K562 (cell line): Measurements from ENCODE around the gene RARA. TPM values are rescaled to one million over a fixed set of nuclear protein-coding genes. Genes with fewer than 3 reads are reported as not detected.

Experiments used
- ARHGAP35 ChIP-seq: fragments of 450-650 bp; IDR thresholded peaks from 2 replicates; pipeline ENCODE4 v1.6.1; 2018; ENCODE audit not compliant: partially characterized antibody
- CBFA2T2 ChIP-seq: fragments of 450-650 bp; conservative IDR thresholded peaks from 2 replicates; pipeline ENCODE4 v1.6.1; 2017; ENCODE audit warnings: mild to moderate bottlenecking
- CBFA2T3 ChIP-seq: fragments of 450-650 bp; IDR thresholded peaks from 2 replicates; pipeline ENCODE4 v1.6.1; 2017
- CHD1 ChIP-seq: fragments of 200-600 bp; sonication (generic); IDR thresholded peaks from one replicate; pipeline ENCODE4 v1.6.1; 2012; ENCODE audit warnings: mild to moderate bottlenecking, moderate library complexity, low read length, inconsistent platforms
- CHD4 ChIP-seq: fragments of 200-600 bp; sonication (generic); IDR thresholded peaks from 3 replicates; pipeline ENCODE4 v1.6.1; 2012; ENCODE audit warnings: low read depth, mild to moderate bottlenecking, mixed read lengths, low read length, inconsistent platforms; ENCODE audit not compliant: insufficient read depth, insufficient replicate concordance, poor library complexity, severe bottlenecking
- CREM ChIP-seq: IDR thresholded peaks from 2 replicates; pipeline ENCODE4 v1.6.1; 2014; ENCODE audit warnings: antibody characterized with exemption, low read depth
- DPF2 ChIP-seq: fragments of 450-650 bp; IDR thresholded peaks from 2 replicates; pipeline ENCODE4 v1.6.1; 2016
- ETV1 ChIP-seq: fragments of 450-650 bp; conservative IDR thresholded peaks from 2 replicates; pipeline ENCODE4 v1.6.1; 2016; ENCODE audit warnings: missing genetic modification characterization, control low read depth, low read depth, missing compliant biosample characterization
- GABPB2 ChIP-seq: fragments of 250-450 bp; sonication (Bioruptor Pico); conservative IDR thresholded peaks from 2 replicates; pipeline ENCODE4 v1.5.1; 2021; ENCODE audit warnings: mild to moderate bottlenecking
- MEF2D ChIP-seq: conservative IDR thresholded peaks from 2 replicates; pipeline ENCODE4 v1.6.1; 2016; ENCODE audit warnings: low read depth, missing genetic modification characterization, missing compliant biosample characterization
- NFRKB ChIP-seq: fragments of 450-650 bp; IDR thresholded peaks from 2 replicates; pipeline ENCODE4 v1.6.1; 2016; ENCODE audit warnings: low read depth
- PML ChIP-seq: IDR thresholded peaks from 2 replicates; pipeline ENCODE4 v1.6.1; 2012; ENCODE audit warnings: low read length, inconsistent platforms
- SMARCE1 ChIP-seq: fragments of 450-650 bp; IDR thresholded peaks from 2 replicates; pipeline ENCODE4 v1.7.1; 2016; ENCODE audit warnings: mild to moderate bottlenecking
- TCF3 ChIP-seq: sonication (generic); formaldehyde crosslinking; IDR thresholded peaks from 2 replicates; pipeline ENCODE4 v1.4.0; 2020; ENCODE audit warnings: mild to moderate bottlenecking, missing genetic modification reagents
- ZNF347 ChIP-seq: fragments of 450-650 bp; formaldehyde crosslinking; IDR thresholded peaks from 2 replicates; pipeline ENCODE4 v1.4.0; 2020; ENCODE audit warnings: low read depth, mild to moderate bottlenecking, moderate library complexity
- ZNF354B ChIP-seq: fragments of 250-450 bp; sonication (Bioruptor Pico); IDR thresholded peaks from 2 replicates; pipeline ENCODE4 v1.4.0; 2020
- polyA plus RNA-seq, 8 experiments: library from polyadenylated mRNA; depleted of rRNA in 4 of 8; stranded (reverse) in 5 of 8; unstranded in 3 of 8; fragments of >200 nt; fragmentation: Nextera tagmentation in 2 of 8; fragmentation: Illumina TruSeq in 1 of 8; extraction: Ambion mirVana in 2 of 8; extraction: Trizol in 1 of 8; gene quantifications; 2 replicates each; pipeline versions ENCODE4 v1.2.1 to v1.2.3, GENCODE V29; 2011 to 2014; ENCODE audit warnings: inconsistent platforms in 1 of 8, missing spikeins in 1 of 8
- total RNA-seq, 7 experiments: library from RNA; depleted of rRNA in 6 of 7; stranded (reverse); fragments of >200 nt in 6 of 7; fragmentation: Illumina TruSeq in 2 of 7; extraction: Trizol in 2 of 7; gene quantifications; 2 replicates each; pipeline versions ENCODE4 v1.2.1 to v1.2.3, GENCODE V29; 2011 to 2021; ENCODE audit warnings: low replicate concordance in 1 of 7
- TF ChIP-seq, protein P1 (sequence below): fragments of 250-450 bp; sonication (Bioruptor Pico); IDR thresholded peaks from 2 replicates; pipeline ENCODE4 v1.5.0; 2022; ENCODE audit warnings: mild to moderate bottlenecking
- TF ChIP-seq, protein P2 (sequence below), 2 experiments: fragments of 450-650 bp in 1 of 2; sonication (generic) in 1 of 2; formaldehyde crosslinking; conservative IDR thresholded peaks; 2 replicates each; pipeline versions ENCODE4 v1.4.0 to v1.8.1; 2020 to 2022; ENCODE audit warnings: mild to moderate bottlenecking in 1 of 2, missing genetic modification reagents in 1 of 2
- TF ChIP-seq, protein P3 (sequence below), 2 experiments: fragments of 450-650 bp; IDR thresholded peaks; 2 replicates each; pipeline ENCODE4 v1.6.1; 2016; ENCODE audit warnings: mild to moderate bottlenecking in 2 of 2, borderline replicate concordance in 1 of 2, low read depth in 1 of 2, moderate library complexity in 1 of 2

The RARA gene
- total and polyA plus RNA-seq, 9 of the 15 experiments (the other 6 are each of a cell fraction or from before 2014, with no cell fraction given) = 0.10 to 28.0 (median 7.9) TPM

- TF ChIP-seq CHD1 (no peak), ZNF347 (CRISPR knock-in tag) (no peak), MEF2D (tag) (no peak), CBFA2T2 (0 out of 2 replicates have a peak, but pooled peaks have one; percentile 10), ARHGAP35 (peak; percentile 13), DPF2 (peak; percentile 35), SMARCE1 (0 out of 2 replicates have a peak, but pooled peaks have one; percentile 34), ZNF354B (CRISPR knock-in tag) (no peak), CBFA2T3 (peak; percentile 55), PML (0 out of 2 replicates have a peak, but pooled peaks have one; percentile 12), ETV1 (peak; percentile 66), TCF3 (CRISPR knock-in tag) (0 out of 2 replicates have a peak, but pooled peaks have one; percentile 22), CREM (peak; percentile 88), NFRKB (no peak), CHD4 (no peak), GABPB2 (no peak)
- TF ChIP-seq, protein P1, sequence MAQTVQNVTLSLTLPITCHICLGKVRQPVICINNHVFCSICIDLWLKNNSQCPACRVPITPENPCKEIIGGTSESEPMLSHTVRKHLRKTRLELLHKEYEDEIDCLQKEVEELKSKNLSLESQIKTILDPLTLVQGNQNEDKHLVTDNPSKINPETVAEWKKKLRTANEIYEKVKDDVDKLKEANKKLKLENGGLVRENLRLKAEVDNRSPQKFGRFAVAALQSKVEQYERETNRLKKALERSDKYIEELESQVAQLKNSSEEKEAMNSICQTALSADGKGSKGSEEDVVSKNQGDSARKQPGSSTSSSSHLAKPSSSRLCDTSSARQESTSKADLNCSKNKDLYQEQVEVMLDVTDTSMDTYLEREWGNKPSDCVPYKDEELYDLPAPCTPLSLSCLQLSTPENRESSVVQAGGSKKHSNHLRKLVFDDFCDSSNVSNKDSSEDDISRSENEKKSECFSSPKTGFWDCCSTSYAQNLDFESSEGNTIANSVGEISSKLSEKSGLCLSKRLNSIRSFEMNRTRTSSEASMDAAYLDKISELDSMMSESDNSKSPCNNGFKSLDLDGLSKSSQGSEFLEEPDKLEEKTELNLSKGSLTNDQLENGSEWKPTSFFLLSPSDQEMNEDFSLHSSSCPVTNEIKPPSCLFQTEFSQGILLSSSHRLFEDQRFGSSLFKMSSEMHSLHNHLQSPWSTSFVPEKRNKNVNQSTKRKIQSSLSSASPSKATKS = no peak
- TF ChIP-seq, protein P2, sequence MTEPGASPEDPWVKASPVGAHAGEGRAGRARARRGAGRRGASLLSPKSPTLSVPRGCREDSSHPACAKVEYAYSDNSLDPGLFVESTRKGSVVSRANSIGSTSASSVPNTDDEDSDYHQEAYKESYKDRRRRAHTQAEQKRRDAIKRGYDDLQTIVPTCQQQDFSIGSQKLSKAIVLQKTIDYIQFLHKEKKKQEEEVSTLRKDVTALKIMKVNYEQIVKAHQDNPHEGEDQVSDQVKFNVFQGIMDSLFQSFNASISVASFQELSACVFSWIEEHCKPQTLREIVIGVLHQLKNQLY (CRISPR knock-in tag; conservative IDR thresholded peaks at IDR 0.05) = no peak
- TF ChIP-seq, protein P3, sequence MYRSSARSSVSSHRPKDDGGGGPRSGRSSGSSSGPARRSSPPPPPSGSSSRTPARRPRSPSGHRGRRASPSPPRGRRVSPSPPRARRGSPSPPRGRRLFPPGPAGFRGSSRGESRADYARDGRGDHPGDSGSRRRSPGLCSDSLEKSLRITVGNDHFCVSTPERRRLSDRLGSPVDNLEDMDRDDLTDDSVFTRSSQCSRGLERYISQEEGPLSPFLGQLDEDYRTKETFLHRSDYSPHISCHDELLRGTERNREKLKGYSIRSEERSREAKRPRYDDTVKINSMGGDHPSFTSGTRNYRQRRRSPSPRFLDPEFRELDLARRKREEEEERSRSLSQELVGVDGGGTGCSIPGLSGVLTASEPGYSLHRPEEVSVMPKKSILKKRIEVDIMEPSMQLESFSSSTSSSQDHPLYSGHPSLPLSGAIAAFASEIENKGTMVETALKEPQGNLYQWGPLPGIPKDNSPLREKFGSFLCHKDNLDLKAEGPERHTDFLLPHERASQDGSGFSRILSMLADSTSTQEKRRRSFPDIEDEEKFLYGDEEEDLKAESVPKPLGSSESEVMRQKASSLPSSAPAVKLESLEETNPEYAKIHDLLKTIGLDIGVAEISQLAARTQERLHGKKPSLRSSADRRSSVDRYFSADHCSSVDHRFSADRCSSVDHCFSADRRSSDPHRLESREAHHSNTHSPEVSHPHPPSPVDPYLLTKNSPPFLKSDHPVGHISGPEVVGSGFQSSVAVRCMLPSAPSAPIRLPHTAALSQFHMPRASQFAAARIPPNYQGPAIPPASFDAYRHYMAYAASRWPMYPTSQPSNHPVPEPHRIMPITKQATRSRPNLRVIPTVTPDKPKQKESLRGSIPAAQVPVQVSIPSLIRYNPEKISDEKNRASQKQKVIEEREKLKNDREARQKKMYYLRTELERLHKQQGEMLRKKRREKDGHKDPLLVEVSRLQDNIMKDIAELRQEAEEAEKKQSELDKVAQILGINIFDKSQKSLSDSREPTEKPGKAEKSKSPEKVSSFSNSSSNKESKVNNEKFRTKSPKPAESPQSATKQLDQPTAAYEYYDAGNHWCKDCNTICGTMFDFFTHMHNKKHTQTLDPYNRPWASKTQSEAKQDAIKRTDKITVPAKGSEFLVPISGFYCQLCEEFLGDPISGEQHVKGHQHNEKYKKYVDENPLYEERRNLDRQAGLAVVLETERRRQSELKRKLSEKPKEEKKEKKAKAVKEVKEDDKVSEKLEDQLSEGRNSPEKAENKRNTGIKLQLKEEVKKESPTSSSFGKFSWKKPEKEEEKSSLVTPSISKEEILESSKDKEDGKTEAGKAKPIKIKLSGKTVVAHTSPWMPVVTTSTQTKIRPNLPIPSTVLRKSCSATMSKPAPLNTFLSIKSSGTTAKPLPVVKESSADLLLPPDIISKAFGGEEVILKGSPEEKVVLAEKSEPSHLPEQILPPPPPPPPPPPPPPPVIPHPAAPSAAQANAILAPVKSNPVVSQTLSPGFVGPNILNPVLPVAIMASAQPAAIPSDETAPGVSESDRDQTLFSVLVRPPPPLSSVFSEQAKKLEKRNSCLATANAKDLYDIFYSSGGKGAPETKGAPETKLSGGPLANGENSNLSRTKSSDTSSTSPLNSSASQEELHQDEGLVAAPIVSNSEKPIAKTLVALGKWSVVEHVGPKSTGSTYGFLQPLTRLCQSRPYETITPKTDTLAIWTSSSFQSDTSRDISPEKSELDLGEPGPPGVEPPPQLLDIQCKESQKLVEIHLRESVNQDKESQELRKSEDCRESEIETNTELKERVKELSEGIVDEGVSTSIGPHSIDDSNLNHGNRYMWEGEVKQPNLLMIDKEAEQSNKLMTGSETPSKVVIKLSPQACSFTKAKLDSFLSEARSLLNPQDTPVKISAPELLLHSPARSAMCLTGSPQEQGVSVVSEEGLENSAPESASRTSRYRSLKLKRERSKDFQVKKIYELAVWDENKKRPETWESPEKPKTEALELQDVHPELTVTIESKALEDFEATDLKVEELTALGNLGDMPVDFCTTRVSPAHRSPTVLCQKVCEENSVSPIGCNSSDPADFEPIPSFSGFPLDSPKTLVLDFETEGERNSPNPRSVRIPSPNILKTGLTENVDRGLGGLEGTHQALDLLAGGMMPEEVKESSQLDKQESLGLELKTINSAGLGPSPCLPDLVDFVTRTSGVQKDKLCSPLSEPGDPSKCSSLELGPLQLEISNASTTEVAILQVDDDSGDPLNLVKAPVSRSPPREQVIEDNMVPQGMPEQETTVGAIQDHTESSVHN (IDR thresholded peaks at IDR 0.05; ENCODE audit: borderline replicate concordance in 1 of 2, low read depth in 1 of 2) = no peak
Measured at GRCh38 chr17:40307740-40308239, 1.2 kb upstream of the RARA start (continued).
